CMK (cell line): ENCODE measurements around the gene IL10.

Source experiments
- DNase-seq: peaks from one replicate; pipeline ENCODE4 v3.0.0-alpha.2; 2010; ENCODE audit warnings: low read depth

IL10 gene

GRCh38 chr1:206772243-206772937 is at the start of gene IL10:
Gene IL10, minus strand, starts transcription at chr1:206772494. Its CDS starts 59 bp downstream, at chr1:206772435.
- no peak for DNase-seq

- no peak for DNase-seq
These were observed 49.2 kb upstream of the IL10 start for GRCh38 chr1:206821493-206821892.

GRCh38 chr1:206816390-206817287 is 44.3 kb upstream of the IL10 start:
- no peak for DNase-seq

- no peak for DNase-seq
These were observed 42.5 kb upstream of the IL10 start for GRCh38 chr1:206814716-206815341.

- no peak for DNase-seq
These were observed 40.2 kb upstream of the IL10 start for GRCh38 chr1:206812471-206812870.

GRCh38 chr1:206809504-206810084 is 37.3 kb upstream of the IL10 start:
- no peak for DNase-seq

GRCh38 chr1:206808615-206809014 is 36.3 kb upstream of the IL10 start:
- no peak for DNase-seq

- DNase-seq: no peak
These were observed 33.1 kb upstream of the IL10 start for GRCh38 chr1:206805357-206805756.

- no peak for DNase-seq
These were observed 32.0 kb upstream of the IL10 start for GRCh38 chr1:206804156-206804737.

GRCh38 chr1:206803221-206803730 is 31.0 kb upstream of the IL10 start:
- no peak for DNase-seq

GRCh38 chr1:206802401-206802800 is 30.1 kb upstream of the IL10 start:
- no peak for DNase-seq

GRCh38 chr1:206801467-206801866 is 29.2 kb upstream of the IL10 start:
- DNase-seq: no peak

- DNase-seq: no peak
These were observed 28.6 kb upstream of the IL10 start for GRCh38 chr1:206800891-206801290.

- no peak for DNase-seq
These were observed 28.1 kb upstream of the IL10 start for GRCh38 chr1:206800411-206800810.

GRCh38 chr1:206799311-206799710 is 27.0 kb upstream of the IL10 start:
- DNase-seq: no peak

GRCh38 chr1:206798384-206798996 is 26.2 kb upstream of the IL10 start:
- no peak for DNase-seq

- DNase-seq: no peak
These were observed 25.5 kb upstream of the IL10 start for GRCh38 chr1:206797534-206798383.

GRCh38 chr1:206796981-206797402 is 24.7 kb upstream of the IL10 start:
- no peak for DNase-seq

- no peak for DNase-seq
These were observed 23.8 kb upstream of the IL10 start for GRCh38 chr1:206796116-206796515.

- DNase-seq: no peak
These were observed 22.1 kb upstream of the IL10 start for GRCh38 chr1:206794294-206794908.
